Stimulated activated CD8-positive, alpha-beta memory T cell treated with anti-CD3 and anti-CD28 coated beads, Interleukin-4, amount 100 ng/mL, for 1 hour (primary cell): ENCODE measurements around the gene RPUSD1.

Experiments
- DNase-seq, 2 donors: peaks; one replicate each; pipeline ENCODE4 v3.0.0-alpha.2; 2020; ENCODE audit warnings: low read depth in 2 of 2, low spot score in 1 of 2

Gene RPUSD1

DNA sequence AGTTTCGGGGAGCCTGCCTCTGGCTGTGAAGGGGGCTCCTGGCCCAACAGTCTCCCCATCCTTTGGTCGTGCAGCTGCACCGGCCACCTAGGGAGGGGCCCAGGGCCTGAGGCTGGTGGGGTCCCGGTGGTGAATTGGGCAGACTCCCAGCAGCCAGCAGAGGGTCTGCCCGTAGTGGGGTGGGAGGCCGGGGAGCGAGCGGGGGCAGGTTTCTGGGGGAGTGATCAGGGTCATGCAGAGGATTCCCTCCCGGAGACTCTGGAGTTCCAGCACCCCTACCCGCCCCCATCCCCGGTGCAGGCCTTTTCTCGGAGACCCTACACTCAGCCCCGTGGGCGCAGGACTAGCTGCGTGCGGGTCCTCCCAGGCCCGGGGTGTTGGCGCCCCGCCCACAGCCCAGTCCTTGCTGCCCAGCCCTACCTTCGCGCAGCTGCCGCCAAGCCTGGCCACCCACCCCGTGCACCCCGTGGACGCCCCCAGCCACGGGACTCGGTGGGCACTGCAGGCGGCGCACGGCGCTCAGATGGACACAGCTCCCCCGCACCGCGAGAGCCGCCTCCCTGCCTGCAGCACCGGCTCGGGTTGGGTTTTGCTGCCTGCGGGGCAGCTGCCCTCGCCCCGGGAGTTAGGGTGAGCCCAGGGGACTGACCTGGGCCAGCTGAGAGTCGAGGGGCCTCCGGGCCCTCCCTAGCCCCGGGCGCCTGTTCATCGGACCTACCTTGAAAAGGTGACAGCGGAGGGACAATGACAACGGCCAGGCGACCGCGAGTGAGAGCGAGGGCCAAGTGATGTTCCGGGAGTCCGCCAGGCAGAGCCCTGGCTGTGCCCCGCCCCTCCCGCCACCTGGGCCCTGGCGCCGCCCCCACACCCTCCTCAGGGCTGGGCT lies 12.0 kb upstream of the RPUSD1 start, which contains the start of gene GNG13:
TSS of gene GNG13 (minus strand) at position 787 of the 886 bp plus-strand sequence. CDS start 1,657 bp downstream, outside the sequence.
- no peak for DNase-seq

DNA sequence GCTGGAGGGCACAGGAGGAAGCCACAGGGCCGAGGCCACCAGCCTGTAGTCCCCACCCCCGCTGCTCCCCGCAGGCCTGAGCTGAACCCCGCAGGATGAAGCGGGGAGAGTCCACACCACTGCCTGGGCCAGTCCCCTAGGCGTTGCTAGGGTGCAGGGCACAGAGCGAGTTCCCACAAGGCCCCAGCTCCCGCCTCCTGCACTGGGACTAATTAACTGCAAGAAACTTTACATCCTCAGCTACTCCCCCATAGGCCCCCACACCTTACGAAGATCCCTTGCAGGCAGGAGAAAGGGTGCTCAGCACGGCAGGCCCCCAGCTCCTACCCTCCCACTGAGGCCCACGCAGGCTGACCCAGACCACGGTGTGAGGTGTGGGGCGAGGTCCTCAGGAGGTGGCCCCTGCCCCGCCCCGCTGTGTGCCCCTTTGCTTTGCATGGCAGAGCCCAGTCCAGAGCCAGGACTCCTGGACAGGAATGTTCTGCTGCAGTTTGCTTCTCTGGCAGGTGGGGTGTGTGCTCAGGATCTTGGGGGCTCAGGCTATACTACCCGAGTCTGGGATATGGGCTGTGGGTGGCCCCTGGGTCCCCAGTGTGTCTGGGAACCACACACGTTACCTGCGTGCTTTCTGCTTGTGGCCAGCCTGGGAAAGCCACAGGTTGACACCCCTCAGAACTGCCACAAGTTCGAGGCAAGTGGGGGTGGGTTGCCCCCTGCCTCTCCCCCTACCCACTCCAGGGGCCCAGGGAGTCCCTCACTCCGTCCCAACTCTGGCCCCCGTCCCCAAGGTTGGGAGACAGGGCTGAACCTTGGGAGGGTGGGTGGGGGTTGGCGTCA lies 11.1 kb upstream of the RPUSD1 start:
- no peak for DNase-seq

DNA sequence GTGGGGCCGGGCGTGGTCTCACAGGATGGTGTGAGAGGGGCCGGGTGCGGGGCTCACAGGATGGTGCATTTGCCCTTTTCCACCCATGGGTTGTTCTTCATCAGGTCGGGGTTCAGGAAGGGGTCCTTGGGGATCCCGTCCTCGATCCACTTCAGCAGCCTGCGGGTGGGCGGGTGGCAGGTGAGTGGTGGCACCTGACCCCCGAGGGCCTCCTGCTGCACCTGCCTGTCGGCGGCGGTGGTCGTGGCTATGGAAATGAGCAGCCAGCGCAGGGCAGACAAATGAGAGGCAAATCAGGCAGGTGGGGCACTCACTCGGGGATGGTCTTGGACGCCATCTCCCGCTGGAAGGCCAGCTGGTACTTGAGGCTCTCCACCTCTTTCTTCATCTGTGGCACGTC lies 10.5 kb upstream of the RPUSD1 start:
- DNase-seq = no peak

DNA sequence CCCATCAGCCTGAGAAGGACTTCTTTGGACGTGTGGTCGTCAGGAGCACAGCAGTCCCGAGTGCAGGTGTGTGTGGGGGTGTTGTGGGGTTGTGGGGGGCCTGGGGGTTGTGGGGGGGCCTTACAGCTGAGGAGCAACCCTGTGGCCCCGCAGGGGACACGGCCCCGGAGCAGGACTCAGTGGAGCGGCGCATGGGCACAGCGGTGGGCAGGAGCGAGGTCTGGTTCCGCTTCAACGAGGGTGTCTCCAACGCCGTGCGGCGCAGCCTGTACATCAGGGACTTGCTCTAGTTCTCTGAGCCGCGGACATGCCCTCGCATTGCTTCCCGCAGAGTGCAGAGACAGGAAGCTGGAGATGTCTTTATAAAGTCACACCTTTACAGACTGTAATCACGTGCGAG lies 9.5 kb upstream of the RPUSD1 start:
- no peak for DNase-seq

DNA sequence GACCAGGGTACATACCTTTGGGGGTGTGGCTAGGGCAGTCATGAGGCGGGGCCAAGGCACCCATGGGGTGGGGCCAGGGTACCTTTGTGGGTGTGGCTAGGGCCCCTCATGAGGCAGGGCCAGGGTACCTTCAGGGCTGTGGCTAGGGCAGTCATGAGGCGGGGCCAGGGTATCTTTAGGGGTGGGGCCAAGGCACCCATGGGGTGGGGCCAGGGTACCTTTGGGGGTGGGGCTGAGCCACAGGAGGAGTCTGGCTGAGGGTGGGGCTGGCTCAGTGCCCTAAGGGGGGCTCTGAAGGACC lies 8.9 kb upstream of the RPUSD1 start:
- DNase-seq = no peak

DNA sequence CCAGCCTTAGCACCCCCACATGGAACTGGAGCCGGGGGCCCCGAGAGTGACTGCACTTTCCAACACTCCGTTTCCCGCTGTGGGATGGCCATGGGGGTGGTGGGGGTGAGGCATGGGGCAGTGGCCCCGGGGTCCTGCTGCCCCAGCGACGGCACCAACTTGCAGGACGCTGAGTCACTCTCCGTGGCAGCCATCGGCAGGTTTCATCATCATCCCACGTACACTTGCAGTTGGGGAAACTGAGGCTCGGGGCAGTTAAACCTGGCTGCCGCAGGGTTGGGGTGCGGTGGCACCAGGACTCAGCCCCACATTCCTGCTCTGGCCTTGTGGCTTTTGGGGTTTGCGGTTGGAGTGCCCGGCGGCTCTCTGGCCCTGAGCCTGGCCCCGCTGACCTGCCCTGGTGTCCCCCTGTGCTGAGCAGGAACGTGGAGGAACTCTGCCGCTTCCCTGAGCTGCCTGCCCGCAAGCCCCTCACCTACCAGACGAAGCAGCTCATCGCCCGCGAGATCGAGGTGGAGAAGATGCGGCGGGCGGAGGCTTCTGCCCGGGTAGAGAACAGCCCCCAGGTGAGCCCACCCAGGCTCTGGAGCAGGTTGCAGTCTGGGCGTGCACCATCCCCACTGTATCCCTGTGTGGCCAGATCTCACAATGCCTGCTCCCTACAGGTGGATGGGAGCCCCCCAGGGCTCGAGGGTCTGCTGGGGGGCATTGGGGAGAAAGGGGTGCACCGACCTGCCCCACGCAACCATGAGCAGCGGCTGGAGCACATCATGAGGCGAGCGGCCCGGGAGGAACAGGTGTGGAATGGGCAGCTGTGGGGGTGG lies 8.3 kb upstream of the RPUSD1 start:
- DNase-seq = no peak

DNA sequence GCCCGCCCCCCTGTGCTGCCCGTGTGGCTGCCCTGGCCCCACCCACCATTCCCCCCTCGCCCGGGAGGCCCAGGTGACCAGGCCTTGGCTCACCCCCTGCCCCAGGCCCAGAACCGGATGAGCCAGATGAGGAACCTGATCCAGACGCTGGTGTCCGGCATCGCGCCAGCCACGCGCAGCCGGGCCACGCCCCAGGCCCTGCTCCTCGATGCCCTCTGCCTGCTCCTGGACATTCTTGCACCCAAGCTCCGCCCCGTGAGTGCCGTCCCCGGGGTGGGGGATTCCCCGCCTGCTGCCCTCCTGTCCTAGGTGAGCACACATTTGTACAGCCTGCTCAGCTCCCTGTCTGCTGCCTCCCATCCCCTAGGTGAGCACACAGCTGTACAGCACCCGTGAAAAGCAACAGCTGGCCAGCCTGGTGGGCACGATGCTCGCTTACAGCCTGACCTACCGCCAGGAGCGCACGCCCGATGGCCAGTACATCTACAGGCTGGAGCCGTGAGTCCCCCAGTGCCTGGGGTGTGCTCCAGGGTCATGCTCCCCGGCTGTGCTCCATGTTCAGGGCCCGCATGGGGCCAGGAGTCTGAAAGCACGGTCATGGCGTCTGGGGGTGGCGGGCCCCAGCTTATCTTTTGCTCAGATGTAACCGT lies 7.5 kb upstream of the RPUSD1 start:
- DNase-seq = no peak

DNA sequence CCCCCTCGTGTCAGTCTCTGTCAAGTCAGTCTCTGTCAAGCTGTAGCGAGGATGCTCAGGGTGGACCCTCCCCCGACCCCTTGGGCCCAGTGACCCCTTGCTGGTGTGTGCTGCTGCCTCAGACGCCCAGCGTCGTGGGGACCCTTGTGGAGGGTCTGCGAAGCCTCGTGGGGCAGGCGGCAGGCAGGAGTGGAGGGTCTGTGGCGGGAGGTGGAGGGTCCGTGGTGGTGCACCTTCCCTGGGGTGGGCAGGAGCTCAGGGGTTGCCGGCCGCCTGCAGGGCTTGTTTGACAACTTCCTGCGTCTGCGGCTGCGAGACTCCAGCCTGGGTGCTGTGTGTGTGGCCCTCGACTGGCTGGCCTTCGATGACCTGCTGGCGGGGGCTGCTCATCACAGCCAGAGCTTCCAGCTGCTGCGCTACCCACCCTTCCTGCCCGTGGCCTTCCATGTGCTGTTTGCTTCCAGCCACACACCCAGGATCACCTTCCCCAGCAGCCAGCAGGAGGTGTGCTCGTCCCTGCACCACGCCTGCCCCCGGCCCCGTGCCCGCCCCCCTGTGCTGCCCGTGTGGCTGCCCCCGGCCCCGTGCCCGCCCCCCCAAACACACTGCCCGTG lies 6.8 kb upstream of the RPUSD1 start:
- no peak for DNase-seq

DNA sequence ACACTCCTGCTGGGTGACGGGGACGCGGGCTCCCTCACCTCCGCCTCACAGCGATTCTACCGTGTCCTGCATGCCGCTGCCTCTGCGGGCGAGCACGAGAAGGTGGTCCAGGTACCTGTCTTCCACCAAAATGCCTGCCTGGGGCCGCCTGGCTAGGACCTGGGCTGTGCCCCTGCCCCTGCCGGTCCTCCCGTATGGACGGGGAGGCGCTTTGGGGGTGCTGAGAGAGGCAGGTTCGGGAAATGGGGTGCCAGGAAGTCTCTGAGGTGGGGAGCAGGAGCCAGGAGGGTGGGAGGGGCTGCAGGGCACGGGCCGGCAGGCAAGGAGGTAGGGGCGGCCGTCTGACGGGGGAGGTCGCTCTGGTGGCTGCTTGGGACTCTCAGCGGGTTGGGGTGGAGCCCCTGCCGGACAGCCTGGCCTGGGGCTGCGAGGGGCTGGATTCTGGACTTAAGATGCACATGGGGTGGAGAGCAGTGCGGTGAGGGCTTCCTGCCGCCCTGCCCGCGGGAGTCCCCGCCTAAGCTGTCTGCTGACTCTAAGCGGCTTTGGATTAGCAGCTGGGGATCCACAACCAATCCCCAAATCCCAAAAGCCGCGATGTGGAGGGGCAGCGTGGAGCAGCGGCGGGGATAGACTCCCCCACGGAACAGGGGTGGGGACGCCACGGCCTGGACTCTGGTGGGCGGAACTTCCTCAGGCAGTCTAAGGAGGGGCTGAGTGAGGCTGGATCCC lies 6.1 kb upstream of the RPUSD1 start:
- no peak for DNase-seq

DNA sequence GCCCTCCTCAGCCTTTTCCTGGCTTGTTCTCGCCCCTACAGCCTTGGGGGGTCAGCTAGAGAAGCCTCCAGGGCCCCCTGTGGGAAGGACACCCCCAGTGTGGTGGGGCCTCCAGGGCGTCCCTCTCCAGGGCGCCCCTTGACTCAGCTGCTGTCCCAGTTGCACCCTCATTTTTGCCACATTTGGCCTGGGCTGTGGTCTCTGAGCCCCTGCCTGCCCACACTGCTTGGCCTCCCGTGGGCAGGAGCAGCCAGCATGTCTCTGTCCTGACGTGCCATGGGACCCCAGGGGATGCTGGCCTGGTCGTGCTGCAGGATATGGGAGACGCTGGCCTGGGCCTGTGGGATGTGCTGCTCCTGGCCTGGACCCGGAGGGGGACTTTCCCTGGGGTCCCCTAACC lies 5.2 kb upstream of the RPUSD1 start:
- DNase-seq = no peak

DNA sequence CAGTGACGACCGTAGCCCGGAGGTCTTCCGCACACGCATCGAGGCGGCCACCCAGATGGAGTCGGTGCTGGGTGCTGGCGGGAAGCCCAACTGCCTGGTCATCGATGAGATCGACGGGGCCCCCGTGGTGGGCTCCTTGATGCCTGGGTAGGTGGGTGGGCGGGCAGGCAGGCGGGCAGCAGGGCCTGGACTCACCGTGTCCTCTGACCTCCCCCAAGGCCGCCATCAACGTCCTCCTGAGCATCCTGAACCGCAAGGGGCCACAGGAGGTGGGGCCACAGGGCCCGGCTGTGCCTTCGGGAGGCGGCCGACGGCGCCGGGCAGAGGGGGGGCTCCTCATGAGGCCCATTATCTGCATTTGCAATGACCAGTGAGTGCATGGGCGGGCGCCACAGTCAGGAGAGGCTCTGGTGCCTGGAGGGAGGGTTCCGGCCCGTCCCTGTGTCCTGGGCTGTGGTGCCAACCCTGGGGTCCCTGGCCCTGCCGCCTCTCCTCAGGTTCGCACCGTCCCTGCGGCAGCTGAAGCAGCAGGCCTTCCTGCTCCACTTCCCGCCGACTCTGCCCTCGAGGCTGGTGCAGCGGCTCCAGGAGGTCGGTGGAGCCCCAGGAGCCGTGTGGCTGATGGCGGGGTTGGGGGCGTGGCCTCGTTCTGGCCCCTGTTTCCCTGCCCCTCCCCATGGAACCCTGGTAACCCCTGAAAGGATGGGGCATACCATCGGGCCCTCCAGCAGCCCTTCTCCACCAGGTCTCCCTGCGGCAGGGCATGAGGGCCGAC lies 4.2 kb upstream of the RPUSD1 start:
- DNase-seq = no peak

DNA sequence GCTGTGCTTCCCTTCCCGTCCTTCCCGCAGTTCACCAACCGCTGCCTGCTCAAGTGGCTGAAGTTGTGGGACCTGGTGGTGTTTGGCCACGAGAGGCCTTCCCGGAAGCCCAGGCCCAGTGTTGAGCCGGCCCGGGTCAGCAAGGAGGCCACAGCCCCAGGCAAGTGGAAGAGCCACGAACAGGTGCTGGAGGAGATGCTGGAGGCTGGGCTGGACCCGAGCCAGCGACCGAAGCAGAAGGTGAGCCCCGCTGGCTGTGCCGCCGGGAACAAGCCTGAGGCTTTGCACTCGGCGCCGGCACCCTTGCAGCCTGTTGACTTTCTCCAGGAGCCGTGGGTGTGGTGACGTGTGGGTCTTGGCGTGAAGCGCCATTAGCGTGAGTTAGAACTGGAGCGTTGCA lies 3.0 kb upstream of the RPUSD1 start:
- DNase-seq = no peak

DNA sequence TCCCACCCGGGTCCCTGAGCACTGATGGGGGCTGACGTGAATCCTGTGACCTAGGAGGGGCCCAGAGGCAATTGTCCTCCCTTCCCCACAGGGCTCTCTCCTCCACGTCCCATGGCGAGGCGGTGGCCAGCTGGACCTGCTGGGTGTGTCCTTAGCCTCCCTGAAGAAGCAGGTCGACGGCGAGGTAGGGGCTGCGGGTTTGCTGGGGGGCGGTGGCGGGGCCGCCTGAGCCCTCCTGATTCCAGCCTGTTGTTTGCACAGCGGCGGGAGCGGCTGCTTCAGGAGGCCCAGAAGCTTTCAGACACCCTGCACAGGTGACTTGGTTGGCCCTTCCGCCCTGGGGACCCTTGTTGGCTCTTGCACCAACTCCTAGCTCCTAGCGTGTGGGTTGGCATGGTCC lies 1.9 kb upstream of the RPUSD1 start:
- no peak for DNase-seq

DNA sequence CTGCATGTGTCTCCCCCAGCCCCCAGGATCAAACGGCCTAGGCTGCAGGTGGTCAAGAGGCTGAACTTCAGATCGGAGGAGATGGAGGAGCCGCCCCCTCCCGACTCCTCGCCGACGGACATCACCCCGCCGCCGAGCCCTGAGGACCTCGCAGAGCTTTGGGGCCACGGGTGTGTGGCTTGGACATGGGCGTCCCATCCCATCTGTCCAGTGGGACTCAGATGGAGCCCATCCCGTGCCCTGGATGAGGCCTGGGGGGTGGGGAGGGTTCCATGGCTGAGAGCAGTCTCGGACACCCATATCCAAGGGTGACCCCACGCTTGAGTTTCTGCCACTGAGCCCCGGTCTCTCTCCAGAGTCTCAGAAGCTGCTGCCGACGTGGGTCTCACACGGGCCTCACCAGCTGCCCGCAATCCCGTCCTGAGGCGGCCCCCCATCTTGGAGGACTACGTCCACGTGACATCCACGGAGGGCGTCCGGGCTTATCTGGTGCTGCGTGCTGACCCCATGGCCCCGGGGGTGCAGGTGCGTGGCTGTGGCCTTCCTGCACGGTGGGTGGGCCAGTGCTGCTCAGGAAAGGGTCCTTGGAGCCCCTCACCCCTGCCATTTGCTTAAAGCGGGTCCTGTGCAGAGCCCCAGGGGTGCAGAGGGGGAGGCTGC lies 1.1 kb upstream of the RPUSD1 start:
- DNase-seq = no peak

DNA sequence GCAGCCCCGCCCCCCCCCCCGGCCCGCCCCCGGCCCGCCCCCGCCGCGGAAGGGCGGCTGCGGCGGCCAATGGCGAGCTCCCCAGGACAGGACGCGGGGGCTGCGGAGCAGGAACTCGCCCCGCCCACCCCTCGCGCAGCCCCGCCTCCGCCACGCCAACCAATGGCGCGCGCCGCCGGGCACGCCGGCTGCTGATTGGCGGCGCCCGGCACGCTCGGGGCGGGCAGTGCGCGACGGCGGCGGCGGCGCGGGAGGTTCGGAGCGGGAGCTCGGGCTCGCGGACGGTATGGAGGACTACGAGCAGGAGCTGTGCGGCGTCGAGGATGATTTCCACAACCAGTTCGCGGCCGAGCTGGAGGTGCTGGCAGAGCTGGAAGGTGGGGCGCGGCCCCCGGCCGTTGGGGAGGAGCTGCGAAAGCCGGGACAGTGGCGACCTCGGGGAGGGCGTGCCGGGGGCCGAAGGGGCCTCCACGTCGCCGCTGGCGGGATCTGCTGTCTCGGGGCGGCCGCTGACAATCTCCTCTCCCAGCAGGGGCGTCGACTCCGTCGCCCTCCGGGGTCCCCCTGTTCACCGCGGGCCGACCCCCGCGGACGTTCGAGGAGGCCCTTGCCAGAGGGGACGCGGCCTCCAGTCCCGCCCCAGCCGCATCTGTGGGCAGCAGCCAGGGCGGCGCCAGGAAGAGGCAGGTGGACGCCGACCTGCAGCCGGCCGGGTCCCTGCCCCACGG lies 382 bp upstream of the RPUSD1 start, which contains the start of gene CHTF18:
TSS of gene CHTF18 (plus strand) at position 222 of the 728 bp plus-strand sequence. CDS start at position 287, 65 bp downstream.
- peak; percentile 75 to 84 for DNase-seq

DNA sequence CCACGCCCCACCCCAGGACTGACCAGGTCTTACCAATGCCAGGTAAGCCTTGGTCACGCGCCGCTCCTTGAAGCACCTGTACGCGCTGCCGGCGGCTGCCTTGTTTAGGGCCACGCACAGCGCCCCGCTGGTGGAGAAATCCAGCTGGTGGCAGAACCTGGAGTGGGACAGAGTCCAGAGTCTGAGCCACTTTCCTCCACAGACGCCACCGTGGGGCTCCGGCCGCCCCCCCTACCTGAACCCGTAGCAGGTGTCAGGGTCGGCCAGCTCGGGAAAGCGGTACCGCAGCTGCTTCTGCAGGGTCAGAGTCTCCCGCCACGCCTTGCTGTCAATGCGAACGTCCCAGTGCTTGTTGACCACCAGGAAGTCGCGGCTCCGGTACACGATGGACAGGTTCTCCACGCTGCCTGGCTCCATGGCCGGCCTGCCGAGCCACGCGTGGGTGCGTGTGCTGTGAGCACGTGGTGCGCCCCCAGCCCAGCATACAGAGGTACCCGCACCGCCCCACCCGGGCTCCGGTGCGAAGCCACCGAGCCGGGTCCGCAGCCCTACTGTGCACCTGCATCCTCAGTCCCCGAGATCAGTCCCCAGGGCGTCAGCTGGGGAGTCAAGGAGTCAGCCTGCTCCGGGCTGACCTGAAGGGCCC lies 737 bp downstream of the RPUSD1 start:
- DNase-seq = no peak
